ENCODE measurements around the gene CNIH3.

Gene CNIH3

GRCh38 chr1:224783006-224783651 lies 167.0 kb downstream of the CNIH3 start:
- DNase-seq (ENCODE audit: low spot score in 2 of 2) (peak in 1 of 2 donors; percentile 22), ATAC-seq (no peak)
- Mint-ChIP-seq H3K4me1 (peaks cover 13% of the 10 kb centered on the region), H3K27ac (no peak overlapping the region), H3K36me3 (no peaks in the 10 kb centered on the region), H3K9me3 (peaks cover 3% of the 10 kb centered on the region), H3K4me3 (no peak overlapping the region)

- no peak overlapping the region for H3K27ac Mint-ChIP-seq
- H3K4me1 Mint-ChIP-seq = peaks cover 13% of the 10 kb centered on the region
- no peak overlapping the region for H3K4me3 Mint-ChIP-seq
- DNase-seq (ENCODE audit: low spot score in 2 of 2) = peak in 1 of 2 donors; percentile 38
- no peaks in the 10 kb centered on the region for H3K36me3 Mint-ChIP-seq
- peaks cover 3% of the 10 kb centered on the region for H3K9me3 Mint-ChIP-seq
- no peak for ATAC-seq
These were observed 168.3 kb downstream of the CNIH3 start for GRCh38 chr1:224784265-224785039.

- Mint-ChIP-seq H3K9me3 (peaks cover 3% of the 10 kb centered on the region), H3K27ac (no peak overlapping the region), H3K4me3 (no peak overlapping the region), H3K36me3 (no peaks in the 10 kb centered on the region), H3K4me1 (peaks cover 13% of the 10 kb centered on the region)
- no peak for ATAC-seq
- no peak for DNase-seq (ENCODE audit: low spot score in 2 of 2)
These were observed 168.9 kb downstream of the CNIH3 start for GRCh38 chr1:224785040-224785328.

- DNase-seq (ENCODE audit: low spot score in 2 of 2) (peak in 1 of 2 donors; percentile 8), ATAC-seq (no peak)
- no peak overlapping the region for H3K4me3 Mint-ChIP-seq
- peaks cover 3% of the 10 kb centered on the region for H3K9me3 Mint-ChIP-seq
- H3K27ac Mint-ChIP-seq = no peak overlapping the region
- H3K36me3 Mint-ChIP-seq = no peaks in the 10 kb centered on the region
- peaks cover 13% of the 10 kb centered on the region for H3K4me1 Mint-ChIP-seq
These were observed 169.5 kb downstream of the CNIH3 start for GRCh38 chr1:224785622-224786021.

- ATAC-seq = peak; percentile 31
- peak in 1 of 2 donors; percentile 29 for DNase-seq (ENCODE audit: low spot score in 2 of 2)
- H3K4me3 Mint-ChIP-seq = no peak overlapping the region
- H3K4me1 Mint-ChIP-seq = peaks cover 13% of the 10 kb centered on the region
- peaks cover 3% of the 10 kb centered on the region for H3K9me3 Mint-ChIP-seq
- no peak overlapping the region for H3K27ac Mint-ChIP-seq
- H3K36me3 Mint-ChIP-seq = no peaks in the 10 kb centered on the region
These were observed 170.6 kb downstream of the CNIH3 start for GRCh38 chr1:224786533-224787250.

- Mint-ChIP-seq H3K36me3 (no peaks in the 10 kb centered on the region), H3K4me3 (no peak overlapping the region)
These were observed 173.2 kb downstream of the CNIH3 start for GRCh38 chr1:224789311-224789710.

More at GRCh38 chr1:224789311-224789710, 173.2 kb downstream of the CNIH3 start:
- Mint-ChIP-seq H3K4me1 (peaks cover 5% of the 10 kb centered on the region), H3K9me3 (peaks cover 3% of the 10 kb centered on the region), H3K27ac (no peak overlapping the region)
- no peak for DNase-seq (ENCODE audit: low spot score in 2 of 2)
- ATAC-seq = no peak
